GM19438 (cell line): ENCODE data around the gene ERC1.

Experiments used
- ATAC-seq: cut with Tn5 transposase; IDR thresholded peaks from one replicate; pipeline ENCODE4 v1.9.1; 2021; ENCODE audit warnings: low read depth; ENCODE audit not compliant: unreplicated experiment

ERC1 gene

DNA sequence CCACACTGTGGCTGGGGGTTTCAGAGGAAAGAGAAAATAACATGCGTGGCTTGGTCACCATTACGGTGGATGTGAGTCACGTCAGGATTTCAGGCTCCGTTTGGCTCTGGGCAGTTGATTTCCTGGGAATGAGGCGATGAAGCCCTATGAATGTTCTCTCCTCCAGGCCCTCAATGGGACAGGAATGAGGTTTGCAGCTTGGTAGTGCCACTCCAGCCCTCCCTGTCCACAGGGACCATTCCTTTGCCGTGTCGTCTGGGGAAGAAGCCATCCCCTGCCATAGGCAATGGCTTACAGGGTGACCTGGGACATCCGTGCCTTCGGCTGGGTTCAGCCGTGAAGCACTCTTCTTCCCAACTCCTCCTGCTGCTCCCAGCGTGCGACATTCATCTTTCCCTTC lies 508.3 kb downstream of the ERC1 start:
- ATAC-seq, result no peak

DNA sequence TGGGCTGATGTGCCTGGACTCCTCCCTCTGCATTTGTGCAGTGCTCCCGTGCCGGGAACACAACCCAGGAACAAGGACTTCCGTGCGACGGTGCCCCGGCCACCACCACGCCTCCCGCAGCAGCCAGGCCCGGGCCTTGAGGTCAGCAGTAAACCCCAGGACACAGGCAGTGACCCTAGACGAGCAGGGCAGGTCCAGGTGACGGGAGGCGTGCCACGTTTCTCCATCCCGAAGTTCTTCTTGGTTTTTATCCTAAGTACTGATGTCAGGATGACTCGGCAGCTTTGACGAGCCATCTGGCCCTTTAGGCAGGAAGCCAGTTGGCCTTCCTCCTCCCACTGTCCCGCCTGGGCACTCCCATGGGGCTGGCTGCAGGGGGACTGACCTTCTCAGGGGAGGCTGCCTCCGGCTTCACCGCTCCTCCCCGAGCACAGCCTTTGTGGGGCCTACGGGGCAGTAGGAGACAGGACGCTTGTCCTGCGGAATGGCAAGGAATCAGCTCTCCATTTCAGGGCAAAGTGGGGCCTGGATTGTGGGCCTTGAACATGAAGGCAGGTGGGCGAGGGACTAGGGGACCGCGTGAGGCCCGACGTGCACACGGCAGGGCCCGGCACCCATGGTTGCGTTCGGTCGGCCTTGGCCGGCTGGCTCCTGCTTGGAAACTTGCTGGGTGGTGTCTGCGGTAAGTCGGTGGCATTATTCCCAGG lies 509.2 kb downstream of the ERC1 start:
- ATAC-seq, result no peak

DNA sequence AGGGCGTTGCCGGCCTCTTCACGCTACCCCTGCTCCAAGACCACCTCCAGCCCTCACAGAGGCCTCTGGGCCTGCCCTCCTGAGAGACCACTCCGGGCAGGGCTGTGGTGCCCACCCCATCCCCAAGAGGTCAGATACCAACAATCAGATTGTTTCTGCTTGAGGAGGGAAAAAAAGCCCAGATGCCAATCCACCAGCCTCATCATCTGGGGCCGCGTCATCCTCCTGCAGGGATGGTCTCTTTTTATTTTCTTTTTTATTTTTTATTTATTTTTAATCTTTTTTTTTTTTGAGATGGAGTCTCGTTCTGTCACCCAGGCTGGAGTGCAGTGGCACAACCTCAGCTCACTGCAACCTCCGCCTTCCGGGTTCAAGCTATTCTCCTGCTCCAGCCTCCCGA lies 510.0 kb downstream of the ERC1 start:
- ATAC-seq, result no peak

DNA sequence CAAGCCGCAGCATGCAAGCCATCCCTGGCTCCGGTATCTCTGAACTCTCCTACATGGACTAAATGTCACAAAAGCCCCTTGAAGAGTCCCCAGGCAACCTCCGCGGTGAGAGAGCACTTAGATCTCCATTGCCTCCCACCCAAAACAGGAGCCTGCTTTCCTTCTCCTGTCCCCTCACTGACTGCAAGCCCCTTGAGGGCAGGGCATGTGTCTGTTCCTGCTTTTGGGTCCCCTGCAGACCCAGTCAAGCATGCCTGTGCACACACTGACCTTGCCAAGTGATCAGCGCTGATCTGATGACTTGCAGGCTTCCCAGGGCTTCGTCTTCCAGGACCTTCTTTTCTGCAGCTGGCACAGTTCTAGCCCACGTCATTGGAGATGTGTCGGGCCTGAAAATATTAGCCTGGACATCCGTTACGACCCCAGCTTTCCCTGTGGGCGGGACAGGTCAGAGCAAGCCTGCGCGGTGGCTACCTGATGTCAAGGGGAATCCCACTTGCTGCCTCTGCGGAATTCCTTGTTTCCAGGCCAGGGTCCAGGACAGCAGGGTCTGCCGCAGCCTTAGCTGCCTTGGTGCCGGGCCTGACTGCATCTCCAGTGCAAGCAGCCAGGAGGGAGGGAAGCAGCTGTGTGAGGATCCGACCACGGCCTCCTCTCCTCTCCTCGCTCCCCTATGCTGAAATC lies 510.8 kb downstream of the ERC1 start:
- ATAC-seq, result no peak

DNA sequence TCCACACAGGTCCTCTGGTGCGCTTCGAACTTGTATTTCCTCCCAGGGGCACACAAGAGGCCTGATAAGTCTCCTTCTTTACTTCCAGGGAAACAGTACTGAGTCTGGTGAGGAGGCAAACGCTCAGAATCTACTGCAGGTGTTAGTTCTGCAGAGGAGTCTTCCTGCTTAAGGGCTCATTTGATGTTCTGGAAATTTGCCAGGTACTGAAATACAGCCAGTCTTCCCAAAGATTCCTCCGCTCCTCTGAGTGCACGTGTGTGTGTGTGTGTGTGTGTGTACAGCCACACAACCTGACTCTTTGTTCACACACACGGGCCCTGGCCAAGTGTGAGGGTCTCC lies 511.3 kb downstream of the ERC1 start:
- ATAC-seq, result no peak

DNA sequence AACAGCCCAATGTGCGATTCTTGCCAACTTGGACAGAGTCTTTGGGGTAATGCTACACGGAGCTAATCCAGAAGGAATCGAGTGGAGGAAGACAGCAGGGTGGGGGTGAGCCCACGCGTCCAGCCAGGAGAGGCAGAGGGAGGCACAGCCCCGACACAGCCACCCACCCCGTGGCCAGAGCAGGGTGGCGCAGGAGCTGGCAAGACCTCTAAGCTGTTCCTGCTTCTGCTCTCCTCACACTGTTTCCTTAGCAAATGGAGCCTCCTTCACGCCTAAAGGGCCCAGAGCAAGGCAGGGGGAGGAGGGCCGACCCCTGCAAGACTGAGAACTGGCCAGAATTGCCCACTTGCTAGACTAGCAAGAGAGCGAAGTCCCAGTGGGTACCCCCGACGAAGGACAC lies 511.8 kb downstream of the ERC1 start:
- ATAC-seq, result no peak

DNA sequence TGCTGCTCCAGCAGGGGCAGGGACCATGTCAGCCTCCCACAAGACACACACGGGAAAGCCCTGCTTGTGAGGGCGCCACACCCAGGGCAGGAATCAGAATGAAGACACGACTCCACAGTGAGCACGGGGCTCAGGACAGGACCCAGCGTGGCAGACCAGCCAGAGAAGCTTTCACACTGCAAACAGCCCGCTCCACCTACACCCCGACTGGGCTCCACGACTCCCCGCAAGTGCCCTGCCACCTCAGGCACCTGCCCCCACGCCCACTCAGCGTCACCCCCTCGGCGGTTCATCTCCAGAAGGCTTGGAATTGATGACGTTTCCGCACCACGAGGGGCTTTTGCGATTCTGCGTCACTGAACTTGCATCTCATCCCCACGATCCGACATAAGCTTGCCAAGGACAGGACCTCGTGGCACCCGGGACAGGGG lies 512.3 kb downstream of the ERC1 start:
- ATAC-seq, result no peak

DNA sequence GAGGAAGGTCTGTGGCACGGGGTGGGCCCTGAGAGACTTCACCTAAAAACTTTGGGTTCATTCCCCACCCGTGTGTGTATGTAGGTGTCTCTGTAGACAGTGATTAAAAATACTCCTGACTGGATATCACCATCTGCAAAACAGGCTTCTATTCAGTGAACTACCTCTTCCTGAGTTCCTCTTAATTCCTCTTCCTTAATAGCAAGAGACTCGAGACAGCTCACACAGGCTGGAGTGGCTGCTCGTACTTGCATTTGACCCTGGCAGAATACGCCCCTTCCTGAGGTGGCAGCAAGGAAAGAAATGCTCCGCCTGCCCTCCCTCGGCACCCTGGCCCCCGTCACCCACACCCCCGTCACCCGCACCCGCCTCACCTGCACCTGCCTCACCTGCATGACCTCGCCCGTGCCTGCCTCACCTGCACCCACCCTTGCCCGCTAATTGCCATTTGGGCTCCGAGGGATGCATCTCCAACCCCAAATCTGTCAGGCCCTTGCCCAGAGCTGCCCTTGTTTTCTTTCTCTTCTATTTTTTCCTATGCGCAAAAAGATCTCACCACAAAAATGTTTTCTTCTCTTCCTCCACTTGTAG lies 513.4 kb downstream of the ERC1 start:
- ATAC-seq, result no peak

DNA sequence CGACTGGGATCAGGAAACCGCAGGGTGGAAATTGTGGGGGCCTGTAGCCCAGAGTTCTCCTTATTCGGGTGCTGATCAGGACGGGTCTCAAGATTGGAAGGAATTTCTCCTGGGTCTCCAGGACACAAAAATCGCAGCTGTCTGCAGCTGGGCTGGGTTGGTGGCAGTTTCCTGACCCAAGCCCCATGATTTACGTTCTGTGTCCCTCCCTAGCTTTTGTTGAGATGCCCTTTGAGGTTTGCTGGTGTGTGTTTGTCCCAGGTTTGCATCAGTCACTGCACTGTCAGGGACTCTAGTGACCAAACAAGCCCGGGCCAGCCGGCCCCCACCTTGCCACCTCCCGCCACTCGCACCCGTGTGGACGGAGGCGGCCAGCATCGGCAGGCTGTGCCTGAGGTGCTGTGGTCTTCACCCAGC lies 513.9 kb downstream of the ERC1 start:
- ATAC-seq, result no peak

DNA sequence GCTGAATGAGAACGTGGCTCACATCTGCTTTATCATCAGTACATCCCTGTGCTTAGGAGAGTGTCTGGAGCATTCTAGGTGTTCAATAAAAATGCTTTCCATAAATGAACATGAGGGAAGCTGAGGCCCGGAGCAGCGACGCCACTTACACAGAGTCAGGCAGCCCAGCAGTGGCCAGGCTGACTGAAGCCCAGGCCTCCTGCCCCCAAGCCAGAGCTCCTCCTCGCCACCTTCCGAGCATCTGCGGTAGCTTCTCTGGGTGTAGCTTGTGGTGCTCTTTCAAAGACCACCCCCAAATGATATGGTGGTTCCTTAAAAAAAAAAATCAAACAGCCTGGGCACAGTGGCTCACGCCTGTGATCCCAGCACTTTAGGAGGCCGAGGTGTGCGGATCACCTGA lies 514.6 kb downstream of the ERC1 start:
- ATAC-seq, result no peak

DNA sequence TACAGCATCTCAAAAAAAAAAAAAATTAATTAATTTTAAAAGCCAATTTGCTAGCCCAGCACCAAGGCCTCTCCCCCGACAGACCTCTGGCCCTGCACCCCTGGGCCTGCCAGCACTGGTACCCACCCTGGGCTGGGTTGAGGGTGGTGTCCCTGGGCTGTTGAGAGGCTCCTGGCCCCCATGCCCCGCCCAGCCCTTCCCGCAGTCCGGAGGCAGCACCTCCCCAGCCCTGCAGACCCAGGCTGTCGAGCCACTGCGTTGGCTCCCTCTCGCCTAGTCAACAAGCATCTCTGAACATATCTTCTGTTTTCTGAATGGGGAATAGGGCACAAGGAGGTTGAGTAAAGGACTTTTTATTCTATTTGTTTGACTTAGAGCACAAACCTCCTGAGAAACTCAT lies 516.3 kb downstream of the ERC1 start:
- ATAC-seq, result no peak

DNA sequence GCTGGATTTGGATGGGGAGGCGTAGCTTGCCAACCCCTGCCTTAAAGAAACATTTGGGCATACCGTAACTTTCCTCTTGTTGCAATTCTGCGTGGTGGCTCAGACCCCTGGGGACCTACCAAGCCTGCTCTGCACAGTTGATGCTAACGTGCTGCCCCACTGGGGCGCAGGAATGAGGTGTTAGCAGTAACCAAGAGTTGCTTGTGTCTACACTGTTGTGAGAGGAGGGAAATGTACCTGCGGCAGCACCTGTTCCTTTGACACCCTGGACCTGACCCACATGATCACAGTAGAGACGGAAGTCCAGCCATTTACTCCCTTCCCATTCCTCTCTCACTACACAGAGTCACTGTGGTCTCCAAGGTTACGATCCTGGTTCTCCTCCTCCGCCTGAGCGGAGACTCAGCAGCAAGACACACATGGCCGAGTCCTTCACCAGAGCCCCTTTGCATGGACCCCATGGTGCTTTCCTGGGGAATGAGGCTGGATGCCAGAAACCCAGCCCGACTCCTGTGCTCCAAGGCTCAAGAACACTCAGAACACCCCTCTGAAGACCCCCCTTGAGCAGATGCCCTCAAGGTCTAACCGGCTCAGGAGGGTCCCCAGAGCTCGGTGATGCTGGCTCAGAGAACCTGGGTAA lies 518.5 kb downstream of the ERC1 start:
- no peak for ATAC-seq

DNA sequence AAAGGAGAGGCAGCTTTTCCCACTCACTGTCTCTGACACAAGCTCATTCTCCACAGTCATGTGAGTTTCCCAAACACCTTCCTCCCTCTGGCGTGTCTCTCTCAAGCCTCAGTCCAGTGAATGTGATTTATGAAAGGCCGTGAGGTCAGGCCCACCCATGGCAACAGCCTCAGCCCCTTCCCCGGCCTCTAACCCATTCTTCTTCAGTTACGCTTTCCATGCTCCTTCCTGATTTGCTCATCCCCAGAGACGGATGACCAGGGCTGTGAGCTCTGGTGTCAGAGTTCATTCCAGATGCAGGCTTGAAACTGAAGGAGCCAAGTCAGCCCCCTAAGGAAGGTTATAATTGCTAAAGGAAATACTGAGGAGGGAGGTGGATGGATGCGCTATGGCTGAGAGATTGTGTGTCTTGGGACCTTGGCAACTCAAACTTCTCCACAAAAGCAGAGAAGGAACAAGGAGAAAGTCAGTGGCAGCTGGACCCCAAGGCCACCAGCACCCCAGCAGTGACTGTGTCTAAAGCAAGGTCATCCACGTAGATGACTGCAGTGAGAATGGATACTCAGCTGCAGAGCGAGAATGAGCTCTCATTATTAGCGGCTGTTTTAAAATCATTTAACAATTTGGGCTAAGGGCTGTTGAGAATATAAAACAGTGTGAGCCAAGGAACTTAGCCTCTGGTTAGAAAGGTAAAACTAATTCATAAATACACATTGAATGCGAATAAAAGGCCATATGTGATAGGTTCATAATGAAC lies 519.2 kb downstream of the ERC1 start:
- no peak for ATAC-seq

DNA sequence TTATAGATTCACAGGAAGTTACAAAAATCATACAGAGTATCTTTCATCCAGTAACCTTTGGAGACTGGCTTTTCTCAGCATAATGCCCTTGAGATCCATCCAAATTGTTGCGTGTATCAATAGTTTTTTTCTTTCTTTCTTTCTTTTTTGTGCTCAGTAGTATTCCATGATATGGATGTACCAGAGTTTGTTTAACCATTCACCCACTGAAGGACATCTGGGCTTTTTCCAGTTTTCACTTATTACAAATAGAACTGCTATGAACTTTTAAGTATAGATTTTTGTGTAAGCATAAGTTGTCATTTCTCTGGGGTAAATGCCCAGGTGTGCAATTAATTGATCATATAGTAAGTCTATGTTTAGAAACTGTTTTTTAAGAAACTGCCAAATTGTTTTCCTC lies 524.0 kb downstream of the ERC1 start:
- no peak for ATAC-seq

DNA sequence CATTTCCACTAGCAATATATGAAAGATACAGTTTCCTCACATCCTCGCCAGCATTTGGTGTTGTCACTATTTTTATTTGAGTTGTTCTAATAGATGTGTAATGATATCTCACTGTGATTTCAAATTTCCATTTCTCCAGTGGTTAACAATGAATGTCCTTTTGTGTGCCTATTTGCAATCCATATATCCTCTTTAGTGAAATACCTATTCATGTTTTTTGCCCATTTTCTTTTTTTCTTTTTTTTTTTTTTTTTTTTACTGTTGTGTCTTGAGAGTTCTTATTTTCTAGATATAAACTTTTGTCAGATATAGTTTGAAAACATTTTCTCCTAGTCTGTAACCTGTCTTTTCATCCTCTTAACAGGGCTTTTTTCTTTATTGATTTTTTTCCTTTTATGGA lies 524.4 kb downstream of the ERC1 start:
- no peak for ATAC-seq

DNA sequence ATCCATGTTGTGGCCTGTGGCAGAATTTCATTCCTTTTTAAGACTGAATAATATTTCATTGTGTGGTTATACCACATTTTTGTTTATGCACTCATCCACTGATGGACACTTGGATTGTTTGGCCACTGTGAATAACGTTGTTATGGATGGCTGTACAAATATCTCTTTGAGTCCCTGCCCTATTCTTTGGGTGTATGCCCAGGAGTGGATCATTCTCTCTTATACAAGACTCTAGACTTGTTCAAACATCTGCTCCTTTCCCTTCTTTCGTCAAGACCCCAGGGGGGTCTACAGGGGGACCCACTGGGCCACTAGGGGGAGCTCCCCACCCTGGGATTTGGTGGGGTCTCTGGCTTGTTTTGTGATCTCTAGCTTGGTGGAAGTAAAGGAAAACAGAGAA lies 526.0 kb downstream of the ERC1 start:
- no peak for ATAC-seq

DNA sequence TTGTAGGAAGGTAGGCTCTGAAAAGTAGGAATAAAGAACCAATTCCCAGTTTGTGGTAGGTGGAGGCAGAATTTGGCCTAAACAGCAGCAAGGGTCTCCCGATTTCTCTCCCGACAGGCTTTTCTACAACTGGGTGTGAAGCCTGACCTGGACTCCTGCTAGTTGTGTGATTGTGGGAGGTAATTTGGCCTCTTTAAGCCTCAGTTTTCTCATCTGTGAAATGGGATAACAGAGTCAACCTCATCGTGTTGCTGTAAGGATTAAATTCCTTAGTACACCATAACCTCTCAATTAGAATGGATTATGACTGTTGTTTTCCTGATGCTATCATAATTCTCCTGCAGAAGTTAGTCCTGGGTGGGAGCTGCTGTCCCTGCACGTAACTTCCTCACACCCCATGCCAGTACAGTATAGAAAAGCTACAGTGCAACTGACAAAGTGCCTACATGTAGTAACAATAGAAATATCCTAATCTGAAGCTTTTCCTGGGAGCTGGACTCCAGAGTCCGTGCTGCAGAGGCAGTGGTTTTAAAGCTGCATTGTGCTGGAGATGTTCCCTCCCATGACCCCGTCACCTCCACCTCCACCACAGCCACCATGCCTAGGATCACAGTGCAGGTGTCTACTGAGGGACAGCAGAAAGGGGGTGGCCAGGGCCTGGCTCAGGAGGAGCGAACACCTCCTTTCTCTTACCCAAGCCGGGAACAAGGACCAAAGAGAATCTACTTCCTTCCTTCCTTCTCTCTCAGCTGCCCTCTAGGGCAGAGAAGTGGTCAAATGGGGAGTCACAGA lies 526.9 kb downstream of the ERC1 start:
- ATAC-seq, result no peak

DNA sequence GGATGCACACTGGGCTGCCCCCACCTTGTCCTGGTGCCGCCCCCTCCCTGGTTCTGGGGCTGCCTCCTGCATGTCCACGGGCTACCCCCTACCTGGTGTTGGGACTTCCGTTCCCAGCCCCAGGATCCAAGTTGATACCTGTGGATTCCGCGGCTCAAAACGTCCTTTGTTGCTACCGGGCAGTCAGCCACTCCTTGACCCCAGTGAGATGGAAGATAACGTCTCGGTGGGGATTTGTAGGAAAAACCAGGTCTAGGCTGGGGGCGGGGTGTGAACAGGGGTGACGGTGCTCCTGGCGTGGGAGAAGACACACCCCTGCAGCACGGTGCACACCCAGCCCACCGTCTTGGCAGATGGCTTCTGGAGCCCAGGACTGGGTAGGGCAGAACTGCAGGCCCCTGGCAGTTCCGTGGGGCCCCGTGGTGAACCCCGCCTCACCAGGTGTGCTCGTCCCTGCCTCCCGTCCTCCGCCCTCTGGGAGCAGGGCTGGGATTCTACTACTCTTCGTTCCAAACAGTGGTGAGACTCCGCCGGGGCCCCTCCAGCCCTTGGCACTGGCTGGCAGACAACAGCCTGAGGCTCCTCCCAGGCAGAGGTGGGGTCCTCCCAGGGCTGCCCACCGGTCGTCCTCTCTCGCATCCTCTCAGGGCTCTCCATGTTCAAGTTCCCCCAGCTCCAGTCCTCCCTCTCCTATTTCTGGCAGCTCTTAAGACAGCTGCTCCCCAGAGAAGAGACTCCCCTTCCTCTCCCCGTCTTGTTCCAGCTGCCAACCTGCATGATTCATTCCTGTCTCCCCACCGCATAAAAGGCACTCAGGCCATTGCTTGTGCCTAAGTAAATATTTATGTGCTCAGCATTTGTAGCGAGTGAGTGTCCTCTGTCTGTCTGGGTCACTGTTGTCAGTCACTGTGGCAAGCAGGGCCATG lies 527.8 kb downstream of the ERC1 start:
- ATAC-seq, result no peak

DNA sequence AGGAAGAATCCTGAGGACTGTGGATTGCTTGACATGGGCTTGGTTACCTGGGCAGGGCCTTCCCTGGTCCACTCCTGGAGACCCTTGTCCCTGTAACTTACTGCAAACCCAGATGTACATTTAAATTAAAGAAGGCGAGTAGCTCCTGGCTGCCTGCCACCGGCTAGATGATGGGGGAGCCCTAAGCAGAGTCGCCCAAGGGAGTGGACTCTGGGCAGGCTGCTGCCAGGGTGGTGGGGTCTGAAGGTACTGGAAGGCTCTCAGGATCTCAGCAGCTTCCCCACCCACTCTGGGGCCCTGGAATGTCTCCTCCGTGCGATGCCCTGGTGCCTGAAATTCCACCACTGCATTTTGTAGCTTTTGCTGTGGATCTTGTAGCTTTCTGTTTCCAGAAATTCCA lies 528.6 kb downstream of the ERC1 start:
- ATAC-seq, result no peak
